Uterus (tissue), 4 donors: ENCODE results near the gene HNRNPA1L2. TPM values are rescaled to one million over a fixed set of nuclear protein-coding genes. Genes with fewer than 3 reads are reported as not detected.
A peak's percentile ranks its signal among the peaks of the same experiment; 100 is the strongest.

ENCODE experiments used
- DNase-seq, 2 donors: peaks; one replicate each; pipeline ENCODE4 v3.0.0-alpha.2; 2019 to 2020
- H3K27ac ChIP-seq, 2 donors: fragments of 200-600 bp; sonication (generic); 1 replicate in 1 of 2; 2 replicates in 1 of 2; pipeline ENCODE4 v1.5.1; 2016 to 2018
- H3K27me3 ChIP-seq, 2 donors: fragments of 200-600 bp; sonication (generic); one replicate each; pipeline ENCODE4 v1.5.1; 2018 to 2019; ENCODE audit warnings: control low read depth in 1 of 2
- H3K36me3 ChIP-seq, 2 donors: fragments of 200-600 bp; sonication (generic); one replicate each; pipeline ENCODE4 v1.5.1; 2019; ENCODE audit warnings: control low read depth in 1 of 2
- H3K4me1 ChIP-seq, 2 donors: fragments of 200-600 bp; sonication (generic); one replicate each; pipeline ENCODE4 v1.5.1; 2018 to 2019; ENCODE audit warnings: control low read depth in 1 of 2
- H3K4me3 ChIP-seq, 2 donors: fragments of 200-600 bp; sonication (generic); 1 replicate in 1 of 2; 2 replicates in 1 of 2; pipeline ENCODE4 v1.5.1; 2018 to 2019; ENCODE audit warnings: mild to moderate bottlenecking in 1 of 2
- H3K9me3 ChIP-seq, 2 donors: fragments of 200-600 bp; sonication (generic); one replicate each; pipeline ENCODE4 v1.5.1; 2019; ENCODE audit warnings: control low read depth in 1 of 2
- POLR2A ChIP-seq, 2 donors: fragments of 450-650 bp; IDR thresholded peaks; one replicate each; pipeline ENCODE4 v1.6.1; 2016; ENCODE audit warnings: antibody characterized with exemption in 2 of 2, mild to moderate bottlenecking in 1 of 2, moderate library complexity in 1 of 2
- intact Hi-C: fragments of 100-400 bp; cut with DNase I; formaldehyde crosslinking; loops from one replicate; pipeline ENCODE4 v1.15.1; 2023; ENCODE audit warnings: low total_unique reads
- total RNA-seq, 4 donors: library from RNA; depleted of rRNA in 3 of 4; stranded (reverse); fragments of >200 nt in 3 of 4; gene quantifications; one replicate each; pipeline versions ENCODE4 v1.1.0 to v1.2.4, GENCODE V29; 2014 to 2023
- TF ChIP-seq, protein P1 (sequence below), 4 experiments: fragments of 200-600 bp in 2 of 4; fragments of 450-650 bp in 2 of 4; sonication (generic) in 2 of 4; IDR thresholded peaks; one replicate each; pipeline ENCODE4 v1.5.1; 2016 to 2019; ENCODE audit warnings: antibody characterized with exemption in 4 of 4, mild to moderate bottlenecking in 2 of 4, moderate library complexity in 1 of 4
- donor health status: DM: yes; HTN: yes; CAD: no.

The HNRNPA1L2 gene
- total RNA-seq, 4 donors from 2014 or later, result 0.51 to 12.9 (median 7.4) TPM

DNA sequence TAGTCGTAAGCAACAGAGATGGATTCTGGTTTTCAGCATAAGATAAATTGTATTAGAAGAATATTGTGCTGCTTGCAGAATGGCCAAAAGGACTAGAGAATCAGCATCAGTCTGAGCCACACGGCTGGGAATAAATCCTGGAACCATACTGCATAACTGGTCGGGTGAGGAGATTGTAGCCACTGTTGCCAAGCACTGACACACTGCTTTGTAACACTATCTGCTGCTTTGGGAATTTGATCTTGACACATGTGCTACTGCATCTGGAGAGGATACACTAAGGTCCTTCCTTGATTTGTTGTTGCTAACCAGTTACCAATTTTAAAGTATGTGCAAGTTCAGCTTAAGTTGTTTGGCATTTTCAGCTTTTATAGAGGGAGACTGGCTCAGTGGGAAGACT is 1.9 kb downstream of the HNRNPA1L2 start:
- Histone ChIP-seq H3K36me3 (no peaks in the 10 kb centered on the region), H3K27me3 (no peaks in the 10 kb centered on the region), H3K4me3 (no peak overlapping the region), H3K9me3 (no peaks in the 10 kb centered on the region), H3K27ac (no peak overlapping the region), H3K4me1 (no peaks in the 10 kb centered on the region)
- TF ChIP-seq, protein P1, sequence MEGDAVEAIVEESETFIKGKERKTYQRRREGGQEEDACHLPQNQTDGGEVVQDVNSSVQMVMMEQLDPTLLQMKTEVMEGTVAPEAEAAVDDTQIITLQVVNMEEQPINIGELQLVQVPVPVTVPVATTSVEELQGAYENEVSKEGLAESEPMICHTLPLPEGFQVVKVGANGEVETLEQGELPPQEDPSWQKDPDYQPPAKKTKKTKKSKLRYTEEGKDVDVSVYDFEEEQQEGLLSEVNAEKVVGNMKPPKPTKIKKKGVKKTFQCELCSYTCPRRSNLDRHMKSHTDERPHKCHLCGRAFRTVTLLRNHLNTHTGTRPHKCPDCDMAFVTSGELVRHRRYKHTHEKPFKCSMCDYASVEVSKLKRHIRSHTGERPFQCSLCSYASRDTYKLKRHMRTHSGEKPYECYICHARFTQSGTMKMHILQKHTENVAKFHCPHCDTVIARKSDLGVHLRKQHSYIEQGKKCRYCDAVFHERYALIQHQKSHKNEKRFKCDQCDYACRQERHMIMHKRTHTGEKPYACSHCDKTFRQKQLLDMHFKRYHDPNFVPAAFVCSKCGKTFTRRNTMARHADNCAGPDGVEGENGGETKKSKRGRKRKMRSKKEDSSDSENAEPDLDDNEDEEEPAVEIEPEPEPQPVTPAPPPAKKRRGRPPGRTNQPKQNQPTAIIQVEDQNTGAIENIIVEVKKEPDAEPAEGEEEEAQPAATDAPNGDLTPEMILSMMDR (IDR thresholded peaks at IDR 0.05), result no peak
- DNase-seq, result no peak
- intact Hi-C loops, result no loop called here

DNA sequence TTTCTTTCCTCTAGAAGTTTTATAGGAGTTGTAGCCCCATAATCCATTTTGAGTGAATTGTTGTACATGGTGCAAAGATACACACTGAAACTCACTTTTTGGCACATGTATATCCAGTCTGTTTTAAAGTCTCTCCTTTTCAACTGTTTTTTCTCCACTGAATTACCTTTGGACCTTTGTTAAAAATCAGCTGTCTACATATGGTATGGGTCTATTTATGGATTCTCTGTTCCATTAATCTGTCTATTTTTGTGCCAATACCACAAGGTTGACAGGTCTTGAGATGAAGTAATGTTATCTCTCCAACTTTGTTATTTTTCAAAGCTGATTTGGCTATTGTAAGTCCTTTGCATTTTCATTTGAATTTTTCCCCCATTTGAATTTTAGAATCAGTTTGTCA is 4.7 kb downstream of the HNRNPA1L2 start:
- Histone ChIP-seq H3K4me3 (no peak overlapping the region), H3K4me1 (peaks cover 0 to 12% of the 10 kb centered on the region in 2 donors), H3K27ac (no peak overlapping the region), H3K27me3 (no peaks in the 10 kb centered on the region), H3K36me3 (no peaks in the 10 kb centered on the region), H3K9me3 (no peaks in the 10 kb centered on the region)
- no peak for DNase-seq
- no peak for TF ChIP-seq POLR2A (IDR thresholded peaks at IDR 0.05)
- TF ChIP-seq, protein P1 (IDR thresholded peaks at IDR 0.05), result no peak
- intact Hi-C loops, result no loop called here

DNA sequence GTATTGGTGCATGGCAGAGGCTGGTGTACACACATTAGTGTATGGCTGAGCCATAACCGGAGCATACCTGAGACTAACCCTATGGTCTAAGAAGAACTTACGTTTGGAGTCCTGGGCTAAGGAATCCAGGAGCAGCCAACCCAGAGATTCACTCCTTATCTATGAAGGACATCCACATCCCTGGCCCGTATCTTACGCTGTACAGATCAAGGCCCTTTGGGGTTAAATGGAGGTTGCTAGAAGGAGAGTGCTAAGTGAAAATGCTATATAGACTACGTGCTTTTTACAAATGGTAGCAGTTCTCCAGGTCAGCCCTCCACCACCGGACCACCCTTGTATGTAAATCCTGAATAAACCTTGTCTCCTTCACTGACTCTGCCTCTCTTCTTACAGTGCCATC is 8.5 kb downstream of the HNRNPA1L2 start:
- Histone ChIP-seq H3K36me3 (no peaks in the 10 kb centered on the region), H3K27ac (no peak overlapping the region), H3K27me3 (no peaks in the 10 kb centered on the region), H3K4me1 (peaks cover 9 to 12% of the 10 kb centered on the region in 2 donors), H3K9me3 (no peaks in the 10 kb centered on the region), H3K4me3 (peak overlapping the region in 1 of 2 donors; percentile 94)
- no peak for DNase-seq
- intact Hi-C loops, result no loop called here
- no peak for TF ChIP-seq POLR2A (IDR thresholded peaks at IDR 0.05)
- TF ChIP-seq, protein P1 (IDR thresholded peaks at IDR 0.05), result no peak

DNA sequence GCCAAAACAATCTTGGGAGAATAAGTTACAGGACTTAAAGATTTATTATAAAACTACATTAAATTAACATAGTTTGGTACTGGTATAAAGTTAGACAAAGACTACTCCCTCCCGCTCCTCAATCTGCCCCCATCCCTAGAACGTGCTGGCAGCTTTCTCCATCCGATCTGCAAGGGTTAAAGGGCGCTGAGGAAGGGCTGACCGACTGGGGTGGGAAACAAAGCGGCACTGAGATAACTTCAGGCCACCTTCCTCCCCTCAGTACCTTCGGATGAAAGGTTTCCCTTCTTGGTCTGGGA is 9.6 kb downstream of the HNRNPA1L2 start:
- H3K27me3 ChIP-seq, result no peaks in the 10 kb centered on the region
- peak overlapping the region; percentile 78 to 94 for H3K4me3 ChIP-seq
- TF ChIP-seq, protein P1 (IDR thresholded peaks at IDR 0.05), result no peak
- no peak for TF ChIP-seq POLR2A (IDR thresholded peaks at IDR 0.05)
- peaks cover 9 to 12% of the 10 kb centered on the region in 2 donors for H3K4me1 ChIP-seq
- no peaks in the 10 kb centered on the region for H3K9me3 ChIP-seq
- no peaks in the 10 kb centered on the region for H3K36me3 ChIP-seq
- DNase-seq, result no peak
- intact Hi-C loops, result no loop called here
- peak overlapping the region; percentile 97 to 98 for H3K27ac ChIP-seq

DNA sequence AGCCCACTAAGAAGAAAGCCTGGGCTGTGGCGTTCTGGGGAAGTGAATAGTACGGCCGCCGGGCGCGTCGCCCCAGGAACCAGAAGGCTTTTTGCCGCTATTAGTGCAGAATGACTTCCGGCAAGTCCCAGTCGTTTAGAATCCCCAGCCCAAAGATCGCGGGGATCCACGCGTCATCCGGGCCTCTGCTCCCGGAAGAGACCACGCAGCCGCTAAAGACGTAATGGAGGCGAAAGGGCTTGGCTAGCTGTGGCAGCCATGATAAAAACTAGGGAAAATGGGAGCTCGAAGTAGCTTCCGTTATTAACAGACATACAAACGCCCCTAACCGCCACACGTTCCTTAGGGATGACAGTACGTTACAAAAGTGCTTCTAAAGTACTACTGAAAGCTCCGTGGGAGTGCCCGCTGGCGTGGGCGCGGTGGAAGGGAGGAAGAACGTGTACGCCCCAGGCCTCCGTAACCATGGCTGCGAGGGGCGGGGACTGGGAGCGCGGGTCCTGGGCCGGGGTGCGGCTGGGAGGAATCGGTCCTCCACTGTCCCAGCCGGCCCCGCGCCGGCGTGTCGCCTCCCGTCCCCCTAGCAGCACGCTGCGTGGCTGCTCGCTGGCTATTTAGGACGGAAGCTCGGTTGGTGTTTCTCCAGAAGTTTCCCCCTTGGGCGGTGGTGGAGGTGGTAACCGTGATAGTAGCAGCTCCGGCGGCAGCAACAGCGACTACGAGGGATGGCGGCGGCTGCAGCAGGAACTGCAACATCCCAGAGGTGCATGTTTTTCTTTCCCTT is 10.2 kb downstream of the HNRNPA1L2 start, which contains the start of gene SUGT1:
Gene SUGT1, plus strand, starts transcription at position 641 of the 784 bp plus-strand sequence. Its CDS starts 85 bp downstream, at position 726.
- intact Hi-C loops, result no loop called here
- H3K9me3 ChIP-seq, result no peaks in the 10 kb centered on the region
- H3K27ac ChIP-seq, result peak within 1 kb of the TSS; percentile 97 to 98
- H3K4me1 ChIP-seq, result peaks cover 9 to 12% of the 10 kb centered on the region in 2 donors
- H3K4me3 ChIP-seq, result peak within 1 kb of the TSS; percentile 78 to 94
- TF ChIP-seq POLR2A (IDR thresholded peaks at IDR 0.05), result peak; percentile 68 to 69
- TF ChIP-seq, protein P1 (IDR thresholded peaks at IDR 0.05), result peak; percentile 48 to 81 (median 58)
- H3K27me3 ChIP-seq, result no peaks in the 10 kb centered on the region
- no peaks in the 10 kb centered on the region for H3K36me3 ChIP-seq
- DNase-seq, result peak; percentile 95 to 96
